NCI-H2227 (cell line): ENCODE results near the gene PAX5.
"Not testable (repeated sequence)": the region's sequence is repeated elsewhere in the genome, so short reads cannot be mapped to it uniquely, and the experiment has no call there.

Source experiments
- DNase-seq: peaks from one replicate; lab custom pipeline; 2025; ENCODE audit not compliant: unreplicated experiment; lab: John Stamatoyannopoulos, UW

PAX5 gene

GRCh38 chr9:37033682-37034304 is at the start of gene PAX5:
Gene PAX5, minus strand, starts transcription at chr9:37034268. Its CDS starts 237 bp downstream, at chr9:37034031.
- no peak for DNase-seq

GRCh38 chr9:37083654-37084053 is 49.6 kb upstream of the PAX5 start:
- no peak for DNase-seq

GRCh38 chr9:37082214-37082765 is 48.2 kb upstream of the PAX5 start:
- DNase-seq, result no peak

GRCh38 chr9:37081507-37081906 is 47.4 kb upstream of the PAX5 start:
- not testable (repeated sequence) for DNase-seq

- peak; percentile 40 for DNase-seq
These were observed 46.1 kb upstream of the PAX5 start for GRCh38 chr9:37080165-37080628.

GRCh38 chr9:37079370-37080164 is 45.5 kb upstream of the PAX5 start:
- peak; percentile 91 for DNase-seq

GRCh38 chr9:37074790-37075189 is 40.7 kb upstream of the PAX5 start:
- not testable (repeated sequence) for DNase-seq

GRCh38 chr9:37066139-37066725 is 32.2 kb upstream of the PAX5 start:
- DNase-seq, result no peak

GRCh38 chr9:37062336-37062735 is 28.3 kb upstream of the PAX5 start:
- DNase-seq, result no peak

- no peak for DNase-seq
These were observed 27.7 kb upstream of the PAX5 start for GRCh38 chr9:37061768-37062167.

GRCh38 chr9:37060833-37061232 is 26.8 kb upstream of the PAX5 start:
- DNase-seq, result no peak

- DNase-seq, result no peak
These were observed 22.2 kb upstream of the PAX5 start for GRCh38 chr9:37056046-37056920.

- not testable (repeated sequence) for DNase-seq
These were observed 20.3 kb upstream of the PAX5 start for GRCh38 chr9:37054363-37054720.

- DNase-seq, result no peak
These were observed 19.8 kb upstream of the PAX5 start for GRCh38 chr9:37053684-37054362.

GRCh38 chr9:37046683-37047082 is 12.6 kb upstream of the PAX5 start:
- DNase-seq, result no peak

GRCh38 chr9:37042421-37042820 is 8.4 kb upstream of the PAX5 start:
- no peak for DNase-seq

- no peak for DNase-seq
These were observed 6.5 kb upstream of the PAX5 start for GRCh38 chr9:37040508-37041127.

- no peak for DNase-seq
These were observed 4.9 kb upstream of the PAX5 start for GRCh38 chr9:37038943-37039464.

- DNase-seq, result no peak
These were observed 4.4 kb upstream of the PAX5 start for GRCh38 chr9:37038302-37038942.
